Measurements from ENCODE around the gene VSTM4.

The VSTM4 gene

DNA sequence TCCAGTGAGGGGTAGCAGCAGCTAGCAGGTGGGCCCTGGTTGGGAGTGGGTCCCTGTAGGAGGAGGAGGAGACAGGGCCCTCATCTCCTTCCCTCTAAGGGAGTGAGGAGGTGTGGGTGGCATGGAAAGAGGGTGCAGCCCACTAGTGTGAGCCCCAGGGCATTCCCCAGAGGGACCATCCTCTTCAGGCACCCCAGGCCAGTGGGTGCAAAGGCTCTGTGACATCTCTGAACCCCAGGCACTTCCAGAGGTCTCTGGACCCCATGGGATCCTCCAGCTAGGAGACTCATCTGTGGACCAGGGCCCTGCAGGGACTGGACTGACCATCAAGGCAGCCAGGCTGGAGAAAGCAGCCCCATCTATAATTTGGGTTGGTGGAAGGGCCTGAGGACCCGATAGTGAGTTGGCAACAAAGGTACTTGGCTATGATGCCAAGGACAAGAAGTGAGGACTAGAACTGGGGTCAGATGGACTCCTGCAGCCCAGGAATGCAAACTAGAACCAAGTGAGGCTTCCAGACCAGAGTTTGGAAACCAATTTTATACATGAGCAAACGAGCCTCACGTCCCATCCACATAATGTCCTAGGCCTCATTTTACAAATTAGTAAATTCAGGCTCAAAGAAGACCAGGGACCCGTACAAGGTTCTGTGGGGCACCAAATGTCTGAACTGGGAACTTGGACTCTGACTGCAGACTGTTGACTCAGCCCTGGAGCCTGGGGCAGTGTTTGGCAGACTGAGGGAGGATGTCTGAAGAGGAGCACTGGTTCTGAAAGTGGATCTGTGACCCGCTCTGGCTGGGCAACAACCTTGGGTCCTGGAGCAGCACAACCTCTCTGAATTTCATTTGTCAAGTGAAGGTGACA lies 1.4 kb upstream of the VSTM4 start:
- no peak for DNase-seq

DNA sequence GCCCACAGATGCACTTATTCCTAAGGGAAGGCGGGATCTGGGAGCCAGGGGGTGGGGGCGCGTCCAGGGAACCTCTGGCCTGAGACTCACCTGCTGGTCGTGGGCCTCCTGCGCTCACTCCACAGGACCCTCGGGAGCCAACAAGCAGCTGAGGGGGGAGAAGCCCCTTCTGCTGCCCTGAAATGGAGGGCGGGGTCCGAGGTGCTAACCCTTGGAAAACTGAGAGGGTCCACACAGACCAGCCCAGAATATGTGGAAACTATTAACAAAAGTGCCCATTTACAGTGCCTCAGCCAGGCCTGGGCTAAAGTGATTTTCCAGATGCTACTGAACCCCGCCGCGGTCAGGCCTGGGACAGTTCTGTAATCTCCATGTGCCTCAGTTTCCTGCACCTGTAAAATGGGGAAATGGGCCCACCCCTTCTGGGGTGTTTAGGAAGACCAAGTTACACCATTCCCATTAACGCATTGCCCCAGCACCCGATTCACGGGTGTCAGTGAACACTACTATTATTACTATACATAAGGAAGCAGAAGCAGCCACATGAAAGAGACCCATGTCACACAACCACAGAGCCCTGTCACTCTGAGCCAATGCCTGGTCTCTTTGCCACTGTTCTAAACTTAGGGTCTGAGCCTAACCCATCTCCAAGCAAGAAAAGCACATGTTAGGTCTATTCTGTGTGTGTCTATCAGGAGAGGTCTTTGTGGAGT lies 630 bp upstream of the VSTM4 start:
- DNase-seq, result no peak

DNA sequence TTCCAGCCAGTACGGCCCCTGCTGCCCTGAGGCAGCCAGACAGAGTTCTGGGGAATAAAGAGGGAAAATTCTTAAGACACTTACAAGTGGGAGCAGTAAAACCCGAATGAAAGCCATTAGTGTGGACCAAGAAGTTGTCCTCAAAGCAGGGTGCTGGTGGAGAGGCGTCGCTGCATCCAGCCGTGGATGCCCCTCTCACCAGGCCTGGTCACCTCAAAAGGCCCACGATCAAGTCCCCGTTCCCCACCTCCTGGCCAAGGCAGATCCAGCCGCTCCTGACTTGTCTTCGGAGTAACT lies 656 bp downstream of the VSTM4 start:
- DNase-seq, result no peak

DNA sequence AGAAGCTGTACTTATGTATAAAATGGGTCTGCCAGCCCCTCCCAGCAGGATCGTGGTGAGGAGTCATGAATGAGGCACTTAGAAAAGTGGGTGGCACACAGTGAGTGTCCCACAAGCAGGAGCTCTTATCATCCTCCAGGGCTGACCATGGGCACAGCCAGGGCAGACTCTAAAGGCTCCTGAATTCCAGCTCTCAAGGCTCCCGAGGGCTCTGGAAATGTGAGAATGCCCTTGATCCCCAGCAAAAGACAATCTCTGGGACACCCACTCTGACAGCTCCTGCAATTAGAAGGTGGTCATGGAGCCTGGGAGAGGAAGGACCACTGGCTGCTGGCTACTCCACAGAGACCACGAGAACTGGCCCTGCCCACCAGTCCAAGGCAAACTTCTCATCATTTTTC lies 1.6 kb downstream of the VSTM4 start:
- no peak for DNase-seq

DNA sequence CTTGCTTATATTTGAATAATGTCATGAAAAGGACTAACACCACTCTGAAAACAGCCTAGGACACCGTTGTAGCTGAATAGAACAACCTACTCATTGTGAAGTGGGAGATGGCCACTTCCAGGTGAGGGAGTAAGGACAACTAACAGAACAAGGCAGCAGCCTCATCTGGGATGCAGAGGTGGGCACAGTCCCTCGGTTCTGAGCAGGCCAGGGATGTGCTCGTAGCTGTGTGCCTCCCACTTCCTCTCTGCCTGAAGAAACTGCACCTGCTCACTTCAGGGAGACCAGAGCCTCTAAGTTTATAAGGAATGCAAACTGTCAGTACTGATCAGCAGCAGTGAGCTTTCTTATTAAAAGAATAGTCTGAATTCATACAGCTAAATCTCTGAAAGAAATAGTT lies 2.5 kb downstream of the VSTM4 start:
- no peak for DNase-seq

DNA sequence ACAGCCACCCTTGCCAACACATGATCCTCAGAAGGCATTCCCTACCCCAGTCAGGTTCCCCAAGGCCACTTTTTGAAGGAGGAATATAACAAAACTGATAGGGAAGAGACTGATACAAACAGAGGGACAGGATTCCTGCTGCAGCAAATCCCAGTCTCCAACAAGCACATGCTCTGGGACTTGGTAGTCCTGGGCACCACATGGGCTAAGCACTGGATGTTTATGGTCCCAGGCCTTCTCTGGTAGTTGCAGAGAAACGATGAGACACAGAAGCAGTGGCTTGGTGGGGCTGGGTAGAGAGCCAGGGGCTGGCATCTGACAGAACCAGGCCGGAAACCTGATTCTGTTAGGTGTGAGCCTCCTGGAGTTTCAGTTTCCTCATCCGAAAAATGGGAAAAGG lies 3.2 kb downstream of the VSTM4 start:
- DNase-seq, result no peak

DNA sequence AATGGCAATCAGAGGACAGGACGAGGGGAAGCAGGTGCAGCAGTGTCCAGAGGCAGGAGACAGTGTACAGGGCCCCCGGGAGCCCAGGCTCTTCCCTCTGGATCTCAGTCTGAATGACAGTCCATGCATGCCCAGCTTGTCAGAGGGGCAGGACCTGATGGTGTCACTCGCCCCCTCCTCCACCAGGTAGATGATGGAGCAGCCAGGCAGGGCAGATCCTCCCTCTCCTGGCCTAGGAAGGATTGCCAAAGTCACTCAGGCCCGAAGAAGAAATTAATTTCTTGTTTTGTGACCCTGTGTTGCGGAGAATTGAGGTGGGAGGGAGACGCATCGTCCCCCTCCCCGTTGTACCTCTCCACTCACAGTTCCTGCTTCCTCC lies 4.0 kb downstream of the VSTM4 start:
- no peak for DNase-seq

DNA sequence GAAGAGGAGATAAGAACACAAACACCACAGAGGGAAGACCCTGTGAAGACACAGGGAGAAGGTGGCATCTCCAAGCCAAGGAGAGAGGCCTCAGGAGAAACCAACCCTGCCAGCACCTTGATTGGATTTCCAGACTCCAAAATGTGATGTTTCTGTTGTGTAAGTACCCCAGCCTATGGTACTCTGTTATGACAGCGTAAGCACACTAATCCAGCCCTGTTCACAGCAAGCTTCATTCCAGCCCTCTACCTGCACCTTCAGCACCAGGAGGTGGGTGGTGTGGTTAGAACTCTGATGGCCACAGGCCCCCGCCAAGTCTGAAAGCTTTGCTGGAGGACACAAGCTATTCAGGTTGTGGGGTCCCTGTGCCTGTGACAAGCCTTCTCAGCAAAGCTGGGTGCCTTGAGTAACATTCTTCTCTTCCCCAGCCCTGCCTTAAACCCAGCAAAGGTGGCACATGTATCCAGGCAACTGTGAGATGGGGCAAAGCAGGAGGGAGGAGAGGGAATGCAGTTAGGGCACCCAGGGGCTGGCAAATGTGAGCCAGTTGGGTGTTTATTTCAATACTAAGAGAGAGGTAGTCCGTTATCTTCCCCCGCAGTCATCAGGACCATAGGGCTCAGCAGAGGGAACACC lies 4.5 kb downstream of the VSTM4 start:
- no peak for DNase-seq

DNA sequence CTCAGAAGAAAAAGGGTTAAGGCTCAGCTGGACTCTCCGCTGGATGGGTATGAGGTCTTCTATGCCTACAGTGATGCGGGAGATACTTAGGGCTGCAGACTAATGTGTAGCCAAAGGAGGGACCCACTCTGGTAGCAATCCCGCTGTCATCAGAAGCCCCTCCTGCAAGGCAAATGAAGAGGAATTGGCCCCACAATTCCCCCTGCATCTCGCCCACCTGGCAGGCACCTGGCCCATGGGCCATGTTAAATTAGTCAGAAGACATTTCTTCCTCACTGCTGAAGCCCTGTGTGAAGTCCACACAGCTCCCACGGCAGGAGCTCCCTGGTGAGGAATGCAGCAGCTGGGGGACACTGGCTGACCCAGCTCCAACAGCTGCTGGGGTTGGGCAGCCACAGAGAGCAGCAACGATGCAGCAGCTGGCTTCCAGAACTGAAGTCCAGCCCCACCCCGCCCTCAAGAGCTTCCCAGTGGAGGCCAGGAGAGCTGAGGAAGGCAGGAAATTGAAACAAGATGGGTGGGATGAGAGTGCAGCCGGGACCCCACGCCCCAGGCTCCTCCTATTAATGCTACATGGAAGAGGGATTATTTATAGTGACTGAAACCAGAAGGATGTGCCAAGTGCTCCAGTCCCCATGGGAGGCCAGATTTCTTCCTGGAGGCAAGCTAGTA lies 5.5 kb downstream of the VSTM4 start:
- no peak for DNase-seq

DNA sequence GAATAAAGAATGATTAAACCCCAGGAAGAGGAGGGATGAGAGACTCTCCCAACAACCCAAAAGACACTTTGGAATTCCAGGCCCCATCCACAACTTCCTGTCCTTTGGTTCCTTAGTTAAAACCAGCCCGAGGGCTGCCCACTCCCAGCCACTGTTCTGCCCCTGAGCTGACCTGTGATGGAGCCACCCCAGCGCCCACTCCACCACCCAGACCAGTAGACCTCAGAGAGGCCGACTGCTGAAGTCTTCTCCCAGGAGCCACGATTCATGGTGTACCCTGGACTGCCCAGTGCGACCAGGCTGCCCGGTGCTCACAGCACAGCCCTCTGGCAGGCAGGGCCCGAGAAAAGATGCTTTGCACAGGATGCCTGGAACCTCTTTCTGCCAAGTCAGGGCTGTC lies 6.7 kb downstream of the VSTM4 start:
- DNase-seq, result no peak

DNA sequence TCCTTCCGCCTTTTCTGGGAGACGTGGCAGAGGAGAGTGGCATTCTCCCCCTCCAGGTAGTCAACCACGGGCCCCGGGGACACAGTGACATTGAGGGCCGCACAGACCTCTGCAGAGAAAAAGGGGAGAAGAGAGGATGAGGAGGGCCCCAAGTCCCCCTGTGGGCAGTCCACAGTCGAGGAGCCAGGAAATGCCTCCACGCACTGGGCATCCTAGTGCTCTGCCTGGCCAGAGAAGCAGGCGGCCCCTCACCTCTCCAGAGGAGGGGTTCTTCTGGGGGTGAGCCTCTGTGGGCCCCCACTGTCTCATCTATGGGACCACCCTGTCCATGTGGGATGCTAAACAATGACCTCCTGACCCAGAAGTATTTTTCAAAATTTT lies 7.4 kb downstream of the VSTM4 start:
- DNase-seq, result no peak

DNA sequence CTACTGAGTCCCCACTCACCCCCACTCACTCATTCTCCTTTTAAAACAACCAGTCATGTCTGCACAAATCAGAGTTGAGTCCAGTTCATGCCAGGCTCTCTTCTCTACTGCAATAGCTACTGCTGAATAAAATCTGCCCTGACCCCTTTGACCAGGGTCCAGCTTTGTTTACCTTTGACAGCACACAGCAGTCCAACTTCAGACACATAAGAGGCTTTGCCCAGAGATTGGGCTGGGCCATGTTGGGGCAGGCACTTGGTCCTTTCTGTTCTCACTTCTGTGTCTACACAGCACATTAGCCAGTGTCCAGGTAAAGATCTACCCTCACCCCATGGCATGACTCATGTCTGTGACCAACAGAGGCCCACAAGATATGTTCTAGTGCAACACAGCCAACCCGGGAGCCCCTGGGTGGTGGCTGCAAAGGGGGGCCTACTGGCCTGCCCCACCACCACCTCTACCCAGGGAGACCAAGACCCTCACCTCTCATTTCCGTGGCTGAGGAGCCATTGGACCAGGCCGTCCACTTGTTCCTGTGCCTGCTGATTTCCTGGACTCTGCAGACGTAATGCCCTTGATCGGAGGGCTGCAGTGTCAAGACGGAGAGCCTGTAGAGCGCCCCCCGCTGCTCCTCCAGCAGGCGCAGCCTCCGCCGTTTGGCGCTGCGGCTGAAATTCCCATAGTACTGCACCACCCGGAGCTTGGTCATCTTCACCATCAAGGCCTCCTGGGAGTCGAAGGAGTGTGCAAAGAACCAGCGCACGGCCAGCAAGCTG lies 8.0 kb downstream of the VSTM4 start:
- no peak for DNase-seq

DNA sequence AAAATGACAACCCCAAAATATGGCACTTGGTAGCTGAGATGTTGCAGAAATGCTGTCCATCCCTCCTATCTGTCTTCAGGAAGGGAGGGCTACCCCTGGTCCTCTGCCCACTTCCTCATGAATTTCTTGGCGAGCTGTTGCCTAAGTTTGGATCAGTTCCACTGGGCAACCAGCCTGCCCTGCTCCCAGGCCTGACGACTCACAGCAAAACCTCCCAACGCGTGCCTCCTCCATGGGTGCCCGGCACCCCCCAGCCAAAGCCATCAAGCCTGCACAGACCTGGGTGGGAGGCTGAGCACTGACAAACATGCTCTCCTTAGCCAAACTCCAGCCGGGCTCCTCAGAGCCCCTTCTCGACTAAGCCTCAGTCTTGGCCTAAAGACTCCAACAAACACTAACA lies 8.9 kb downstream of the VSTM4 start:
- no peak for DNase-seq

DNA sequence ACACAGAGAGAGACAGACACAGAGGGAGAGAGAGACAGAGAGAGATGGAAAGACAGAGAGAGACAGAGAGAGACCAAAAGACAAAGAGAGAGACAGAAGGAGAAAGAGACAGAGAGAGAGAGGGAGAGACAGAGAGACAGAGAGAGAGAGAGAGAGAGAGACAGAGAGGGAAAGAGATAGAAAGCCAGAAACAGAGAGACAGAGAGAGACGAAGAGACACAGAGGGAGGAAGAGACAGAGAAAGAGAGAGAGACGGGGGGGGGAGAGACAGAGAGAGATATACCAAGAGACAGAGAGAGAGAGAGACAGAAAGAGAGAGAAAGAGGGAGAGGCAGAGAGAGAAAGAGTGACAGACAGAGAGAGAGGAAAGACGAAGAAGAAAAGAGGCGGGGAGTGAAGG lies 10.2 kb downstream of the VSTM4 start:
- DNase-seq, result no peak

DNA sequence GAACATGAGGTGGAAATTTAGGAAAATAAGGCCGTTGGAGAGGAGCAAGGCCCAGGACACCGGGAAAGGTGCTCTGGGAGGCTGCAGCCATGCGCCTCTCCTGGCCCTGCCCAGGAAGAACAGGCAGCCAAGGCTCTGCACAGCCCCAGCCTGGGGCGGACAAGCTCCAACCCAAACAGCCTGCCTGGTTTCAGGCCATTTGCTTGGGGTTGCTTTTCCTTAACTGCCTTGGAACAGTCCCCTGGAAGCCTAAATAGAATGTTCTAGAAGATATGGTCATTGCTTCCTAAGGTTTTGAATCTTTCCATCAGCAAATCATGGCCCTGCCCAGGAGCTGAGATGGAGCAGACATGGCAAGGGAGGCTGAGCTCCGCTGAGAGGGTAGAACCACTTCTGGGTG lies 11.0 kb downstream of the VSTM4 start:
- no peak for DNase-seq

DNA sequence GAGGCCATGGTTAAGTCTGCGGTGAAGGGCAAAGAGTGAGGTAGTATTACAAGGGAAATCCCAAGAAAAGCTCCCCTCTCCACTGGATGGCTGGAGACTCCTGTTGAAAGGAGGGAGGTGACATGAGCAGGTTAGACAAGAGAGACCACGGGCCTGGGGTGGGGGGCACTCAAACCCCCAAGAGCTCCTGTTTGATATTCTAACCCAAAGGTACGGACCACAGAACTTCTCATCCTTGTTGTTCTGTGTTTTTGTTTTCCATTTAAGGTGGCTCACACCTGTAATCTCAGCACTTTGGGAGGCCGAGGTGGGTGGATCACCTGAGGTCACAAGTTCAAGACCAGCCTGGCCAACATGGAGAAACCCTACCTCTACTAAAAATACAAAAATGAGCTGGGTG lies 11.6 kb downstream of the VSTM4 start:
- no peak for DNase-seq

DNA sequence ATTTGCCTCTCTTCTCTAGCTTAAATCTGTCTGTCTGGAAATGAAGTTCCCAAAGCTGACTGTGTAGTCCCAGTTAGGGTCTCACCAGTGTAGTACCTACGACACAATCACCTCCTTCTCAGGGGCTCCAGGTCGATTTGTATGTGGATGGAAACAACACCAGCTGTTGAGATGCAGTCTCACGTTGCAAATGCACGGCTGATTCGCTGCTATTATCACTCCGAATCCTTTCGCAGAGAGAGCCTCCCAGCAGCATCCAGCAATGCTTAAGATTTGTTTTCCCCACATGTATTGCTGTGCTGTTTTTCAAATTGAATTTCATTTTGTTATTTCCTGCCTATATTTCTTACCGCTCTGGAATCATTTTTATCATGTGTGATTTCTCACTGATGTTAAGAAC lies 16.3 kb downstream of the VSTM4 start:
- DNase-seq, result no peak

DNA sequence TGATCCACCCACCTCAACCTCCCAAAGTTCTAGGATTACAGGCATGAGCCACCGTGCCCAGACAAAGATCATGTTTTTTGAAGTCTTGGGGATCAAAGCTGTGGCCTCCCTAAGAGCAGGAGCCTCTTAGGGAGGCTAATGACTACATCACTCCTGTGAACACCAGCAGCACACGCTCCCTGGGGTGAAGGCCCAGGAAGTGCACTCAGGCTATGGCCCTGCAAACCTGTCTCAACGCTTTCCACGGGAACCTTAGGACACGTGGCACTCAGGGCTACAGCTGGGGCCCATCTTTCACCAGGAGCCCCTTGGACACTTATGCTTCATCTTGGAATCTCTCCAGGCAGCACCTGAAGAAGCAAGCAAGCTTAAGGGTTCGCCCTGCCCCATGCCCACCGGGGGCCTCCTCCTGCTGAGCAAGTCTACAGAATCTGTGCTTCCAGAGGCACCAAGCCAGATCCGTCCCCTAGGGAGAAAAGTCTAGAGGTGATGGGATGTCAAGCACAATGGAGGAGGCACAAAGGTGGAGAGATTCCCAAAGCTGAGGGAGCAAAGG lies 18.4 kb downstream of the VSTM4 start:
- no peak for DNase-seq

DNA sequence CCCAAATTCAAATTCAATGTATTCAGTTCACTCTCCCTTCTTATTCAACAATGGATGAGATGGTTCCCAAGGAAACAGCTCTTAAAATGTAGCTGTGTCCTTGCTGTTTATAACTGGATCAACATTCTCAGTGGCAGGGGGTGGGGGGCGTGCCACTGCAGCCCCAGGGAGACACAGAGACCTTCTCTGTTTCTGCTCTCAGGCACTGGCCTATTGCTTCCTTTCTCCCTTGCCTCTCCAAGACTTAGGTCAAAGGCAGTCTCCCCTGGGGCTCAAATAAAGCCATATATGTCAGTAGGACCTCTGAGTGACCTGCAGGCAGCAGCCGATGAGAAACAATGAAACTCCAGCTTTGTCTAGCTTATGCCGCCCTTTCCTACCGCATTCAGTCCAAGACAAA lies 20.7 kb downstream of the VSTM4 start:
- DNase-seq, result no peak

DNA sequence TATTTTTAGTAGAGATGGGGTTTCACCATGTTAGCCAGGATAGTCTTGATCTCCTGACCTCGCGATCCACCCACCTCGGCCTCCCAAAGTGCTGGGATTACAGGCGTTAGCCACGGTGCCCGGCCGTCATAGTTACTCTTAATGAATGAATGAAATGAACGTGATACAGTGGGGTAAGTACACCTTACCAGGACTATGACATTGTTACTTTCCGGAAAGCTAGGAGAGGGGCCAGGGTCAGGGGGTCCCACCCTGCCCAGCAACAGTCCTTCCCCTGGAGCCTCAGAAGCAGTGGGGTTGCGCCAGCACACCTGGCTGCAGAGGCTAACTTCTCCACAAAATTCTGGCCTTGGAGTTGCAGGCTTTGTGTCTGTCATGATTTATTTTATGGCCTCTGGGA lies 21.4 kb downstream of the VSTM4 start:
- no peak for DNase-seq

DNA sequence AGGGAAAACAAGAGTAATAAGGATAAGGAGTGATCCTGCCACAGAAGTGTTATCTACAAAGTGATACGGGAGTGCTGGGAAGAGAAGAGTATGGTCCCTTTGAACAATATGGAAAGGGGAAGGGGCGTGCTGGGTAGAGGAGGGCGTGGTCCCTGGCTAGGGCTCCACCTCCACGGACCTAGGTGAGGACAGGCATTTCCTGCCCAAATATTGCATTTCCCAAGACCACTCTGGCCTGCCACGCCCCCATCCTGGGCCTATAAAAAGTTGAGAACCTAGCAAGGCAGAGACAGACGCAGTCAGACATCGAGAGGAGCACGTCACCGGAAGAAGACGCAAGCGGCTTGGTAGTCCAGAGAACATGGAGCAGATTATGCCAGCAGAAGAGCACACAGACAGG lies 22.8 kb downstream of the VSTM4 start:
- no peak for DNase-seq

DNA sequence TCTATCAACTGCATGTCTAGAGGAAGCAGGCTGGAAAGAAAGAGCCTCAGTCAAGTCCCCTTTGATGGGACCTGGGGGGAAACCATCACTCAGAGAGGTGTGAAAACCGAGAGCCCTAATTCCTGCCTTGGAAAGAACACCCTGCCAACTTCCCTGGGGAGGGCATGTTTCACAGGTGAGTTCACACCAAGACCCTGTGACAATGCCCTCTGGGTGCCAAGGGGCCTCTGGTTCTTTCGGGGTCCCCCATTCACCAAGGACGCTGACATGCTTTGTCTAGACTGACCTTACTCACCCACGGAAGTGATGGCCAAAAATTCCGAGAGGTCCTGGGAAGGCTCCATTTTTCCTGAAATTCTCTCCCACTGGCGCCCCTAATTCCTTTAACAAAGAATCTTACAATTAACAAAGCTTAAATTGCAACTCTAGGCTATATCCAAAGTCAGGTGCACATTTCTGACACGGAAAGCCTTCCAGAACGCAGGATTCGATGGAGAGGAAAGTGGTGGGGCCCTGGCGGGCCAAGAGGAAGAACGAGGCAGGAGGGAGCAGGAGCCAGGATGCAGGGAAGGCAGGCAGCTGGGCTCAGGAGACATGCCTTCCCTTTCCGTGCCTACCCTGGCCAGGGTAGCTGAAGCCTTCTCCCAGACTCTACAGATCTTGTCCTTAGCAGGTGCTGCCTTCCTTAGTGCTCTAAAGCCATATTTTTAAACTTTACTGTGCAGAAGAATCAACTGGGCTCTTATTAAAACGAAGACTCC lies 23.7 kb downstream of the VSTM4 start:
- no peak for DNase-seq
